H1 (cell line): ENCODE data around the gene ANGPTL4. TPM values are rescaled to one million over a fixed set of nuclear protein-coding genes. Genes with fewer than 3 reads are reported as not detected.
A peak's percentile ranks its signal among the peaks of the same experiment; 100 is the strongest.

ENCODE experiments used
- CHD1 ChIP-seq: IDR thresholded peaks from 2 replicates; pipeline ENCODE4 v1.6.1; 2012; ENCODE audit warnings: low read depth, low read length, improper control_type of control experiment
- KDM1A ChIP-seq: fragments of 200-600, 300-600 bp; sonication (generic); IDR thresholded peaks from 2 replicates; pipeline ENCODE4 v1.7.1; 2016; ENCODE audit warnings: mild to moderate bottlenecking, low read length, borderline replicate concordance
- polyA plus RNA-seq, 7 experiments: library from polyadenylated mRNA; depleted of rRNA in 3 of 7; stranded (reverse) in 5 of 7; unstranded in 2 of 7; fragments of >200 nt in 5 of 7; fragments of 200-250 nt in 2 of 7; gene quantifications; 1 replicate in 5 of 7; 2 replicates in 1 of 7; 4 replicates in 1 of 7; pipeline versions ENCODE4 v1.2.1 to v1.2.3, GENCODE V29; 2011 to 2013; ENCODE audit warnings: missing spikeins in 2 of 7, mixed read lengths in 2 of 7
- total RNA-seq: library from RNA; stranded (reverse); fragmentation: NEBNext Ultra II Directional; extraction: Animal tissue kit (Norgen Biotek cat#: 25700); gene quantifications from 2 replicates; pipeline ENCODE4 v1.2.1, GENCODE V29; 2021

The ANGPTL4 gene
- total and polyA plus RNA-seq, 2 of the 8 experiments (the other 6 are each of a cell fraction or from before 2014, with no cell fraction given) = 2.3 to 6.5 TPM

- TF ChIP-seq KDM1A (peak; percentile 44; the same call in 1 of the 2 replicates), CHD1 (no peak)
Measured at GRCh38 chr19:8396563-8397203, 32.7 kb downstream of the ANGPTL4 start (continued).
